HuH-7 (cell line): ENCODE measurements around the gene SCUBE3.

Experiments used
- DNase-seq: peaks from one replicate; pipeline ENCODE4 v3.0.0; 2011; ENCODE audit warnings: low spot score

The SCUBE3 gene

DNA sequence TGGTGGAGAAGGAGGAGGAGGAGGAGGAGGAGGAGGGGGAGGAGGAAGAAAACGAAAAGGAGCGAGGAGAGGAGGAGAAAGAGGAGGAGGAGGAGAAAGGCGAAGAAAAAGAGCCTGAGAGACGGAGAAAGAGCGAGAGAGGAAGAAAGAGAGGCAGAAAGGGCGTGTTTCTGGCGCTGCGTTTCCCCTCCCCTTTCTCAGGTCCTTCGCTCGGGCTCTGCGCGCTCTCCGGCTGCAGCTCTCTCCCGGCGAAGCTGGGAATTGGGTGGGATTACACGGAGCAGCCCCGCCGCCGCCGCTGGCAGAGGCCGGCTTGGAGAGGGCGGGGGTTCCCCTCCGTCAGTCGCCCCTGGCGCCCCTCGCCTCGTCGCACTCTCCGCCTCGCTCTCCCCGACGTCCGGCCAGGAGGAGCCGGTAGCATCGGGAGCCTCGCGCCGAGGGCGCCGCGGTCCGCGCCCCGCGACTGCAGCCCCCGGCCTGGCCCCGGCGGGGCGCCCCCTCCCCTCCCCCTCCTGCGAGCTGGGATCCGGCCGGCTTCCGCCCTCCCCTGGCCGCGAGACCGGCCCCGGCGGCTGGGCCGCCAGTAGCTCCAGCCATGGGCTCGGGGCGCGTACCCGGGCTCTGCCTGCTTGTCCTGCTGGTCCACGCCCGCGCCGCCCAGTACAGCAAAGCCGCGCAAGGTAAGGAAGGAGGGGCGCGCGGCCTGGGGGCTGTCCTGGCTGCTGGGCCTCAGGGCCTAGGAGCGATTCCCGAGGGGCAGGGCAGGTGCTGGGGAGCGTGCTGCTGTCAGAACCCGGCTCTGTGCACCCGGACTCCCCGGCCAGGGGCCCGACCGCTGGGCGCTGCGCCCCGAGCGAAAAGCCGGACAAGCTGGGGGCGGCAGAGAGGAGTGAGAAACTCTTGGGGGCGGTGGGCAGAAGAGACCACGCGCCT lies at the start of gene SCUBE3:
Gene SCUBE3 (plus strand): TSS at position 133 of the 933 bp plus-strand sequence. CDS start 463 bp downstream, at position 596.
- DNase-seq, result peak; percentile 61

DNA sequence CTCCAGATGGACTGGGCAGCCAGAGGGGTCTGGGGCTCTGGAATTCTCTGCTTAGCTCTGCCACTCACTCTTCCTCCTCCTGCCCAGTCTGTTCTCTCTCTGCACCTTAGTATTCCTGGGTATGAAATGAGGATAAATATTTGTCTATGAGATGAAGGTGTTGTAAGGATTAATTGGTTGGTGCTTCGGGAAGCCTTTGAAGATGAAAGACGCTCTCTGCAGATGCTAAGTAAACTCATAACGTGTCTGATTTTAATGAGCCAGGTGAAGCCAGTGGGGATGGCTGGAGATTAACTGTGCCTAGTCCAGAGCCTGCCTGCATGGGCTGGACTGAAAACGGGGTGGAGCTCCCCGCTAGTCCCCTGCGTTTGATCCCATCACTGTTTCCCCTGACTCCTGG lies 49.5 kb upstream of the SCUBE3 start:
- no peak for DNase-seq

GRCh38 chr6:35164868-35165267 lies 48.9 kb upstream of the SCUBE3 start:
- no peak for DNase-seq

GRCh38 chr6:35165630-35166071 lies 48.1 kb upstream of the SCUBE3 start:
- DNase-seq, result no peak

- no peak for DNase-seq
Observed at GRCh38 chr6:35166116-35166515, 47.6 kb upstream of the SCUBE3 start.

GRCh38 chr6:35166520-35166919 lies 47.2 kb upstream of the SCUBE3 start:
- no peak for DNase-seq

GRCh38 chr6:35167505-35167904 lies 46.3 kb upstream of the SCUBE3 start:
- DNase-seq, result no peak

- DNase-seq, result no peak
Observed at GRCh38 chr6:35168461-35168861, 45.3 kb upstream of the SCUBE3 start.

GRCh38 chr6:35170166-35170565 lies 43.6 kb upstream of the SCUBE3 start:
- DNase-seq, result no peak

DNA sequence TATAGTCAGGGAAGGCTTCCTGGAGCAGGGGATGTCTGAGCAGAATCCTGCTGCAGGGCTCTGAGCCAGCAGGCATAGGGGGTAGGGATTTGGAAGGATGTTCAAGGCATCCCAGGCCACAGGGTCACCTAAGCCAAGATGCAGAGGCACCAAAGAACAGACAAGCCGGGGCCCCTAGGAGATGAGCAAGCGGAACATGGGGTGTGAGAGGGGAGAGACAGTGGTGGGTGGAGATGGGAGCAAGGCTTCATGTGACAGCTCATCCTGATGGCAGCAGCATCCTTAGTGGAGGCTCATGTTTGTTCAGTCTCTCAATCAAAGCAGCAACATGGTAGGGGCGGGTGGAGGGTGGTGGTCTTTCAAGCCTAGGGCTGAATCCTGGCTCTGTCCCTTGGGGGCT lies 42.9 kb upstream of the SCUBE3 start:
- no peak for DNase-seq

GRCh38 chr6:35173044-35173426 lies 40.7 kb upstream of the SCUBE3 start:
- no peak for DNase-seq

GRCh38 chr6:35173427-35174087 lies 40.2 kb upstream of the SCUBE3 start:
- DNase-seq, result no peak

- no peak for DNase-seq
Observed at GRCh38 chr6:35174088-35174434, 39.7 kb upstream of the SCUBE3 start.

DNA sequence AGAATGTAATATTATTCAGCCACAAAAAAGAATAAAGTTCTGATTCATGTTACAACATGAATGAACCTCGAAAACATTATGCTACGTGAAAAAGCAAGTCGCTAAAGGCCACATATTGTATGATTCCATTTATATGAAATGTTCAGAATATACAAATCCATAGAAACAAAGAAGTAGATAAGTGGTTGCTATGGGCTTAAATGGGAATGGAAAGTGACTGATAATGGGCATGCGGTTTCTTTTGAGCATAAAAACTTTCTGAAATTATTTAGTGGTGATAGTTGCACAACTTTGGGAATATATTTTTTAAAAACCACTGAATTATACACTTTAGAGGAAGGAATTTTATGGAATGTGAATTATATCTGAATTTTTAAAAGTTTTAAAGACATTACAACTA lies 39.3 kb upstream of the SCUBE3 start:
- DNase-seq, result no peak

GRCh38 chr6:35176301-35177024 lies 37.3 kb upstream of the SCUBE3 start:
- no peak for DNase-seq

- DNase-seq, result no peak
Observed at GRCh38 chr6:35177157-35177556, 36.6 kb upstream of the SCUBE3 start.

- DNase-seq, result no peak
Observed at GRCh38 chr6:35177596-35177995, 36.2 kb upstream of the SCUBE3 start.

DNA sequence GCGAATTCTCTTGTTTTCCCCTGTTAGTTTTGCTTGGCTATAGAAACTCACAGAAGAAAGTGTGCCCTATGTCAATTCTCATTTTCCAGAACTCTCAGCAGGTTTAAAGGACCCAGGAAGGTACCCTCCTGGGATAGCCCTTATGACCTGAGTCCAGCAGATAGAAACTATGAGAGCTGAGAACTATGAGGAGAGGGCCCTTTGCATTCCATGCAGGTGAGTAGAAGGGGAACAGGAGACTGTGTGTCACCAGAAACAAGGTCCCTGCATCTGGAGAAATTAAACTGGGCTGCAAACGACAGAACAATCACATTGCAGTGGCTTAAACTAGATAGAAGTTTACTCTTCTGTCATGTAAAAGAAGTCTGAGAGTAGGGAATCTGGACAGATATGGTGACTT lies 35.7 kb upstream of the SCUBE3 start:
- DNase-seq, result no peak

DNA sequence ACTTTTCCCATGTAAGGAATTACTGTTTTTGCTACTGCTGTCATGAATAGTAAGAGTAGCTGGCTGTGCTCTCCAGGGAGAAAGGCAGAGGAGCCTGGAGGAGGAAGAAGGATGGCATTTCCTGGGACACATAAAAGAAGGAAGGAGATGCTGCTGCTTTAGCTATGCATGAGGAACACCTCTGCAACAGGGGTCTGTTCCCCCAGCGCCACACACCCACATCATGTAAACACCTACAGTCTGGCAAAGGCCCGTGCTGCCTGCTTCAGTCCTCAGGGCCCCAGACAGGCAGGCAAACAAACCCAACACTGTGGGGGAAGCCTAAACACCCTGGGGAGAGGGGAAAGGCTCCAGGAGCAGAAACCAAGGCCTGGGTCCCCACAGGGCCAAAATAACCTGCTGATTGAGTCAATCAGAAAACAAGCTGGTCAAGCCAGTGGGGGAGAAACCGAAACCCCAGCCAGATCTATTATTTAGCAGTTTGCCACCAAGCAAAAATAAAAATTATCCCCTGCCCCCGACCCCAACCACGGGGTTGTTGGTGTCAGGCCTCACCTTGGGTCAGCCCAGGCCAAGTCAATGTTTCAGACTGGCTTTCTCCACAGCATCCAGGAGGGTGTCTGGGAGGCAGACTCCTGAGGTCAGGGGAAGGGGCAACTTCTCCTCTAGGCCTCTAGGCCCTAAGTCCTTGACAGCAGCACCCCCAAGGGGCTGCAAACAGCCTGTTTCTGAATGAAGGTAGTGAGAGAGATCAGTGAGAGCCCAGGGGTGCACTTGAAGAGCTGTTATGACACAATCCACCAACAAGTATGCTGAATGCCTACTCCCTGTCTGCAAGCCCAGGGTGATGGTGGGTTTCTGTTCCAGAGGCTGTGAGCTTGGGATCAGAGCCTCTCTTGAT lies 34.6 kb upstream of the SCUBE3 start:
- DNase-seq, result no peak

GRCh38 chr6:35179901-35180535 lies 33.7 kb upstream of the SCUBE3 start:
- no peak for DNase-seq

DNA sequence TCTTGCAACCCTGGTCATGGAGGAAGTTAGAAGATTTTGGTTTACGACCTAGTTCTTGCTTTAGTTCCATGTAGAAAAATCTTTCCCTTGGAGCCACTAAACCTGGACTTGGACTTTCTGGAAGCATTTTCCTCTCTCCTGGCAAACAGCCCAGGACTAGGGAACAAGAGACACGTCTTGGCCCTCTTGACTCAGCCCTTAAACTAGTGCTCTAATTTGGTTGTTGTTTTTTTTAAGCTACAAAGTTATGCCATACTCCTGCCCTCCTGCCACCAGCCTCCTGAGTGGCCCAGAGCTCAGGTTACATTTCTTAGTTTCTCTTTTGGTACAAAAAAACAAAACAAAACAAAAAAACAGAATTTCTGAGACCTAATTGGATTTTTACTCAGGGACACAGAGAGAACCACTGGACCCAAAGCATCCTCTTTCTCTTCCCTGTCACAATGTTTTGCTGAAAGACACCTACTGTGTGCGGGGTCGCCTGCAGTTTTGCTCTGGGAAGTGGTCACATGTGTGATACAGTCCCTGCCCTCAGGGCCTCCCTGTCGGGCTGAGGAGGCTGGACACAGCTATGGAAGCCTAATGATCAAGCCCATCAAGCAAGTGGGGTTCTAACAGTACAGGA lies 32.3 kb upstream of the SCUBE3 start:
- DNase-seq, result no peak
